ENCODE data around the gene DDX54. TPM values are rescaled to one million over a fixed set of nuclear protein-coding genes. Genes with fewer than 3 reads are reported as not detected.

DDX54 gene
- total RNA-seq, 1 donor from 2014 or later: 34.7 TPM

- intact Hi-C loops (cut with micrococcal nuclease): loop anchor here (10.0 kb wide), 1 partner anchor 126 kb away; no protein-coding TSS in a partner anchor
- H3K36me3 ChIP-seq: peaks cover 100% of the 10 kb centered on the region
- no peaks in the 10 kb centered on the region for H3K4me1 ChIP-seq
- no peak overlapping the region for H3K27ac ChIP-seq (replicated peaks)
- DNase-seq: no peak
- H3K27me3 ChIP-seq (ENCODE audit: low read depth): no peaks in the 10 kb centered on the region
- TF ChIP-seq CTCF (IDR thresholded peaks at IDR 0.05; ENCODE audit: borderline replicate concordance): no peak
- no peaks in the 10 kb centered on the region for H3K9me3 ChIP-seq (replicated peaks)
- no peak overlapping the region for H3K4me3 ChIP-seq
Observed at GRCh38 chr12:113170457-113170856, 14.8 kb downstream of the DDX54 start.

- no peak for TF ChIP-seq CTCF (IDR thresholded peaks at IDR 0.05; ENCODE audit: borderline replicate concordance)
- Histone ChIP-seq H3K4me3 (no peak overlapping the region), H3K27ac (replicated peaks) (no peak overlapping the region), H3K27me3 (ENCODE audit: low read depth) (no peaks in the 10 kb centered on the region), H3K4me1 (no peaks in the 10 kb centered on the region), H3K9me3 (replicated peaks) (no peaks in the 10 kb centered on the region), H3K36me3 (peaks cover 100% of the 10 kb centered on the region)
- DNase-seq: no peak
- intact Hi-C loops (cut with micrococcal nuclease): loop anchor here (10.0 kb wide), 1 partner anchor 125 kb away; no protein-coding TSS in a partner anchor
Observed at GRCh38 chr12:113169697-113170096, 15.6 kb downstream of the DDX54 start.

GRCh38 chr12:113167868-113168267 is 17.4 kb downstream of the DDX54 start:
- Histone ChIP-seq H3K36me3 (peaks cover 100% of the 10 kb centered on the region), H3K9me3 (replicated peaks) (no peaks in the 10 kb centered on the region), H3K27me3 (ENCODE audit: low read depth) (no peaks in the 10 kb centered on the region), H3K27ac (replicated peaks) (no peak overlapping the region), H3K4me3 (no peak overlapping the region), H3K4me1 (no peaks in the 10 kb centered on the region)
- DNase-seq: no peak
- TF ChIP-seq CTCF (IDR thresholded peaks at IDR 0.05; ENCODE audit: borderline replicate concordance): no peak
- intact Hi-C loops (cut with micrococcal nuclease): no loop called here

GRCh38 chr12:113165521-113166450 is 19.5 kb downstream of the DDX54 start:
- TF ChIP-seq CTCF (IDR thresholded peaks at IDR 0.05; ENCODE audit: borderline replicate concordance): no peak
- H3K4me3 ChIP-seq: no peak overlapping the region
- no peak for DNase-seq
- H3K9me3 ChIP-seq (replicated peaks): no peaks in the 10 kb centered on the region
- intact Hi-C loops (cut with micrococcal nuclease): no loop called here
- H3K27ac ChIP-seq (replicated peaks): no peak overlapping the region
- peaks cover 100% of the 10 kb centered on the region for H3K36me3 ChIP-seq
- H3K4me1 ChIP-seq: peaks cover 8% of the 10 kb centered on the region
- H3K27me3 ChIP-seq (ENCODE audit: low read depth): no peaks in the 10 kb centered on the region

- no peak overlapping the region for H3K27ac ChIP-seq (replicated peaks)
- DNase-seq: no peak
- no peaks in the 10 kb centered on the region for H3K9me3 ChIP-seq (replicated peaks)
- no peak overlapping the region for H3K4me3 ChIP-seq
- peaks cover 8% of the 10 kb centered on the region for H3K4me1 ChIP-seq
- TF ChIP-seq CTCF (IDR thresholded peaks at IDR 0.05; ENCODE audit: borderline replicate concordance): no peak
- peaks cover 100% of the 10 kb centered on the region for H3K36me3 ChIP-seq
- H3K27me3 ChIP-seq (ENCODE audit: low read depth): no peaks in the 10 kb centered on the region
- intact Hi-C loops (cut with micrococcal nuclease): no loop called here
Observed at GRCh38 chr12:113164014-113164413, 21.3 kb downstream of the DDX54 start.
